HG02981 (cell line): Measurements from ENCODE around the gene ULBP1.
A peak's percentile ranks its signal among the peaks of the same experiment; 100 is the strongest.
"Not testable (repeated sequence)": the region's sequence is repeated elsewhere in the genome, so short reads cannot be mapped to it uniquely, and the experiment has no call there.

ENCODE experiments used
- ATAC-seq: cut with Tn5 transposase; IDR thresholded peaks from one replicate; pipeline ENCODE4 v1.9.1; 2021; ENCODE audit warnings: mild to moderate bottlenecking, moderate library complexity; ENCODE audit not compliant: unreplicated experiment

The ULBP1 gene, protein sequence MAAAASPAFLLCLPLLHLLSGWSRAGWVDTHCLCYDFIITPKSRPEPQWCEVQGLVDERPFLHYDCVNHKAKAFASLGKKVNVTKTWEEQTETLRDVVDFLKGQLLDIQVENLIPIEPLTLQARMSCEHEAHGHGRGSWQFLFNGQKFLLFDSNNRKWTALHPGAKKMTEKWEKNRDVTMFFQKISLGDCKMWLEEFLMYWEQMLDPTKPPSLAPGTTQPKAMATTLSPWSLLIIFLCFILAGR

GRCh38 chr6:149963462-149964307 is at the start of gene ULBP1:
ULBP1 (plus strand) TSS chr6:149963943; CDS start chr6:149964050, 107 bp downstream.
- peak; percentile 43 for ATAC-seq

DNA sequence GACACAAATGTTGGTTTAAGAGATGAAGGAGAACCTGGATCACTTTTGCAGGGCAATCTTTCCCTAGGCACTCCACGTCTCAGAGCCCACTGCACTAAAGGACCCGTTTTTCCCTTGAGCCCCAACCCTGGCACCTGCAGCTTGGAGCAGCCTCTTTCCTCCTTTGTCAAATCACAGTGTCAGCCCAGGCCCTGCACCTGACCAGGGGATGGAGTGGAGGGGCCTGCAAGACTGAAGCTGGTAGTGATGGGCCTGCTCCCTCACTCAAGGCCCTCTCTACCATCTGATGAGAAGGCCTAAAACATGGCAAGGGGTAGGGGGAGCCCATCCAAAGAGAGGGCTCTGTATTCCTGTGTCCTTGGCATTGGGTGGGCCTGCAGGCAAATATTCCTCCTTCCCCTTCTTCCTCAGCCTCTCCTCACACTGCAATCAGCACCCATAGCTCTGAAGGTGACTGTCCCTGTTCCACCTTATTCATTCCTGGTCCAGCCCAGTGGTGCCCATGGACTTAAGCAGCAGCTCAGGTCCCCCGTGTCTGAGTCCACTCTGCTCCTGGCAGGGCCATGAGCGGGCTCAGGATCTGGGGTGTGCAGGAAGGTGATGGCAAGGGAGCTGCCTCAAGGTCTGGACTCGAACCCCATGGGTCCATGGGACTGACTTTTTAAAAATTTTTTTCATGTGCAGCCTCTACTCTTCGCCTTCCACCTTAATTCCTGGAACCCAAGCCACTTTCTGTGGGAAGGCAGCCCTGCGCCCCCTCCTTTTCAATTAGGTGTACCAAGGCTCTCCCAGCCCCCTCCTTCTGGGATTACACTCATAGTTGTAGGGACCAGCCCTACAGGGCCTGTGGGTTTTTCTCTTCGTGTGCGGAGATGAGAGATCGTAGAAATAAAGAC is 47.5 kb upstream of the ULBP1 start:
- ATAC-seq, result no peak

GRCh38 chr6:149917679-149918078 is 46.1 kb upstream of the ULBP1 start:
- ATAC-seq, result no peak

DNA sequence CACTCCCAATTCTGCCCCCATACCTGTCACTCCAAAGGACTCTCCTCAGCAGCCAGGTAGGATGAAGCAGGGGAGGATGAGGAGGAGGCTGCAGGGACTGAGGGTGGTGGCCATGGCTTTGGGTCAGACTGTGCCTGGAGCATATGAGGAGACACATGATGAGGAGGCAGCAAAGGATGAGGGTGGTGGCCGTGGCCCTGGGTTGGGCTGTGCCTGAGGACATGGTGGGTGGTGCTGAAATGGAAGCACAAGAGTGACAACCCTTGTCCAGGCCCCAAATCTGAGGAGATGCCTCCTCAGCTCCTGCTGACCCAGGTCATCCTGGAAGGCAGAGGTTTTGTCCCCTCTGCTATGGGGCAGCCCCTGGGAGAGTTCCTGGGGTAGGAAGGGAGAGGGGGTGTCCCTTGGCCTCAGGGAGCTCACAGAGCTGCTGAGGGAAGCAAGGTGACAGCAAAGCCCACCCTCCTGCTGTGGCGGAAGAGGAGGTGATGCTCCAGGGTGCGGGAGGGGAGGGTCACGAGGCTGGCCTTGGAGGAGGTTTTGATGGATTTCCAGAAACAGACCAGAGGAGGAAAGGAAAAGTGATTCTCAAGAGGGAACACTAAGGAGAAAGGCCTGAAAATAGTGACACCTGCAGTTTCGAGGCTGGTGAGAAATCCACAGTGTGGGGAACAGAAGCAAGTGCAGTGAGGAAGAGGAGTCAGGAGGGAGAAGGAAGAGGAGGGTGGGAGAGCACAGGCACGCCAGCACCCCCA is 45.4 kb upstream of the ULBP1 start:
- ATAC-seq, result no peak

DNA sequence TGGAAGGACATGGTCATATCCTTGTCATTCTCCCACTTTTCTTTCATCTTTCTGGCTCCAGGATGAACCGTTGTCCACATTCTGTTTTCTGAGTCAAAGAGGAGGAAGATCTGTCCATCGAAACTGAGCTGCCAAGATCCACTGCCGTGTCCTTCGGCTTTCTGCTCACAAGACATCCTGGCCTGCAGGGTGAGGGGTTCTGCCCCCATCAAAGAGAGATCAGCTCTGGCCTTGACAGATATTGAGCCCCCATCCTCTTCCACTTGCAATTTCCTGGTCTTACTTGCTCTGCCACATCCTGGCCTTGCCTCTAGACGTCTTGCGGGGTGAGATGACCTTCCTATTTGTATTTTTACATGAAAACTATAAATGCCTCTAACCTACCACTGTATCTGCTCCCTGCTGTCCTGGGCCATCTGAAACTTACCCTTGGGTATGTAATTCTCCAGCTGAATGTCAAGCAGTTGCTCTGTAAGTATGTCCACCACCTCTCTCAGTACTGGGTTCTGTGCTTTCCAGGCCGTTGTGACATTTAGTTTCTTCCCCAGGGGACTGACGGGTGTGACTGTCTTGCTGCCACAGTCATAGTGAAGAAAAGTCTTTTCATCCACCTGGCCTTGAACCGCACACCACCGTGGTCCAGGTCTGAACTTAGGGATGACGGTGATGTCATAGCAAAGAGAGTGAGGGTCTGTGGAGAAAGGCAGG is 44.5 kb upstream of the ULBP1 start:
- not testable (repeated sequence) for ATAC-seq

DNA sequence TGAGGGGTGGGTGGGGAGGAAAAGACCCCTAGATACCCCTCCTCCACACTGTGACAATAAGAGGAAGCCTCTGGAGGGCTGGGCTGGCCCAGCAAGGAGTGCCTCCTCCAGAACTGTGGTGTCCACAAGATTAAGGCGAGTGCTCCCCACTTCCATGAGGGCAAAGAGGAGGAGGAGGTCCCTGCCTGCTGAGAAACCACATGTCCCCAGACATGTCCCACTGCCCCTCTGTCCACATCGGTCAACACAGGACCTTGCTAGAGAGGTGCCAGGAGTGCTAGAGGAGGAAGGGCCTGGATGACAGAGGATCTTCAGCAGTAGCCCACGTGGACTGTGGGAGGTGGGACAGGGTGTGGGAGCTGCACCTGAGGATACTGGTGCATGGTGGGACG is 43.9 kb upstream of the ULBP1 start:
- no peak for ATAC-seq

GRCh38 chr6:149921361-149921760 is 42.4 kb upstream of the ULBP1 start:
- ATAC-seq, result no peak

- not testable (repeated sequence) for ATAC-seq
Measured at GRCh38 chr6:149922091-149922490, 41.7 kb upstream of the ULBP1 start.

DNA sequence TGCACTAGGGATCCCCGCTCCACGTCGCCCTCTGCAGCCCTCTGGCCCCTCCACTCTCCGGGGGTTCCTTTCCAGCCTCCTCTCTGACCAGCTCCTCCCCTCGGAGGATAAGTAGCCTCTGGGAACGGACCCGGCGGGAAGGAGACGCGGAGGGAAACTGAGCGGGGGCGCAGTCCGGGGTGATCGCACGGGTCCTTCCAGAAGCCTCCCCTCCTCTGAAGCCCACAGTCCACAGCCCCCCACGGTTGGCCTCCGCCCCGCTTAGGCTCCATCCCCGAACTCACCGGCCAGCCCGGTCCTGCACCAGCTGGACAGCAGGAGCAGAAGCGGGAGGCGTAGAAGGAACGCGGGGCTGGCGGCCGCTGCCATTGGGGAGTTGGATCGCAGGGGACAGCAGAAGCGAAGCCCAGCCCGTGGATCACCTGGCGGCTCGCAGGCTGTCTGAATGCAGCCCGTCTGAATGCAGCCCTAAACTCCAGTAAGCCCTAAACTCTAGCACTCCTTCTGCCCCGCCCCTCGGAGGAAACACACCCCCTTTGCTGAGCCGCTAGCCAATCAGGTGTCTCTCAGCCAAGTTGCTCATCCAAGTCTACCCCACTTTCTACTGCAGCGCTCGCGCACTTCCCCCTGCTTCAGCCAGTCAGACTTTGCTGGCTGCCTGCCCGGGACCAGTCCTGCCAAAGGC is 41.0 kb upstream of the ULBP1 start, which contains the start of gene RAET1G:
Gene RAET1G (minus strand): TSS at position 480 of the 685 bp plus-strand sequence. CDS start 111 bp downstream, at position 369.
- ATAC-seq, result no peak

GRCh38 chr6:149923327-149923986 is 40.3 kb upstream of the ULBP1 start:
- ATAC-seq, result no peak

DNA sequence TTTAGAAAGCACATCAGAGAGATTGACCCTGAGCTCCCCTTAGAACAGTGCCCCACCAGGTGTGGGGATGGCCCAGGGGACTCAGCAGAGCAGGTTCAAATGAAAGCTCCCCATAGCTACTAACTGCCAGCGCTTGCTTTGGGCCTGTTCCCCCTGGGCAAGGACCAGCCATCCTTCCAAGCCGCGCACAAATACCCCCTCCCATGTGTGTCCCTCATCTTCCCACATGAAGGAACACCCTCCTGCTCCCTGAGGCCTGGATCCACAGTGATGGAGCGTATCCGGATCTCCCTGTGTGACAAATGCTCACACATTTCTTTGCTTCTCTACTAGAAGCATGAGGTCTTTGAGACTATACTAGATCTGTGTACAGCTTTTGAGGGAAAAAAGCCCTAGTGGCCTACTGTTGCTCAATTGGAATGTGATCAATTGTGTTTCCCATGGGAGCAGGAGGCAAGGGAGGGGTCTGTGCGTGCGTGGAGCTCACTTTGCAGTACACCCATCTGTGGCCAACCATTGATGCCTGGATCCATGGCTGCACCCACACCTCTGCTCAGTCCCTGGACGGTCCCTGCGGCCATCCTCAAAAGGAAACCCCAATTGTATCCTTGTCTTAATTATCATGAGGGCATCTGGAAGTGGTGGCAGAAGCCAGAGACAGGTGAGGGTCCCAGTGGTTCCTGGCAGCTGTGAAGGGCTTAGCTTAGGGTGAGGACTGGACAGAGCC is 39.4 kb upstream of the ULBP1 start:
- no peak for ATAC-seq

DNA sequence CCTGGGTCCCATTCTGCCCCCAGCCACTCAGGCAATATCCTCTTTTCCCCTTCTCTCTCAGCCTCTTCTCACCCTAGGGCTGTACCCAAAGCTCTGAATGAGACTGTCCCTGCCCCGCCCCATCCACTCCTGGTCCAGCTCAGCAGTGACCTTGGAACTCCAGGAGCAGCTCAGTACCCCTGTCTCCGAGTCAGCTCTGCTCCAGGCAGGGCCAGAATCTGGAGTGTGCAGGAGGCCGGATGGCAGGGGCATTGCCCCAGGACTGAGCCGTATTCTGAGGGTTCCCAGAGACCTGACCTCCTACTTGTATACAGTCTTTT is 38.9 kb upstream of the ULBP1 start:
- no peak for ATAC-seq

GRCh38 chr6:149925253-149925973 is 38.3 kb upstream of the ULBP1 start:
- ATAC-seq, result no peak

DNA sequence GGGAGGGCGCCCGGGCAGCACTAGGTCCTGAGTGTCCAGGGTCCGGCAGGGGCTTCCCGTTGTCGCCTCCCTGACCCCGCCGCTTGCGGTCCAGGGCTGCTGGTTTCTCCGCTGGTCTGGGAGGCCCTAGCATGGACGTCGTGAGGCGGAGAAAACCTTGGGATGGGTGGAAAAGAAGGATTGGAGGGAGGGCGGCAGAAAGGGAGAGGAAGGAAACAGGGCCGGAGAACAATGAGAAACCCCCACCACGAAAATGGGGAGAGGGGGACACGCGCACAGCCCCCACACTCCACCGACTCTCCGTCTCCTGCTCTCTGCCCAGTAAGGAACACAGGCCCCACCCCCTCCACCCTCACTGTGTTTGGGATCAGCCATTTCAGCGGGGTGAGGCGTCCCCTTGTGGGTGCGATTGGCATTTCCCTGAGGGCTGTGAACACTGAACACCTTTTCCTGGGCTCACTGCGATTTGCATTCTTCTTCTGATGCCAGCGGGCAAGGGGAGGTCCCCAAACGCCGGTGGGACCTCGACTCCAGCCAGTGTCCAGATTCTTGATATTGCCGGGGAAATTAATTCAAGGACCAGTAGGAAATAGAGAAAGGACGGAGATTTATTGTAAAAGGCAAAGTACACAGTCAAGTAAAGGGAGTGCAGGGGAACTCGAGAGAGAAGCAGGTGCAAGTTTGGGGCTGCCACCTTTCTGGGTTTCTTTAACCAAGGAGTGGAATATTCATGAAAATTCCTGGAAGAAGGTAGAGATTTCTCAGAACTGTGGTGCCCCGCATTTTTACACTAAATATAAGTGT is 37.6 kb upstream of the ULBP1 start:
- ATAC-seq, result peak; percentile 61

DNA sequence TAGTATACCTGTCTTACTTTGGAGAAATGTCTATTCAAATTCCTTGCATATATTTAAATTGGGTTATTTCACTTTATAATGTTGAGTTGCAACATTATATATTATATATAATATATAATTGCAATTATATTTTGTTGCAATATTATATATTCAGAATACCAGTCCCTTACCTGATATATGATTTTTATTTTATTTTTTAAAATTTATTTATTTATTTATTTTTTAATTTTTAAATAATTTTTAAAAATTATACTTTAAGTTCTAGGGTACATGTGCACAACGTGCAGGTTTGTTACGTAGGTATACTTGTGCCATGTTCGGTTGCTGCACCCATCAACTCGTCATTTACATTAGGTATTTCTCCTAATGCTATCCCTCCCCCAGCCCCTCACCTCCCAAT is 36.7 kb upstream of the ULBP1 start:
- ATAC-seq, result not testable (repeated sequence)

- ATAC-seq, result no peak
Measured at GRCh38 chr6:149929422-149929821, 34.3 kb upstream of the ULBP1 start.

GRCh38 chr6:149931501-149931900 is 32.2 kb upstream of the ULBP1 start:
- no peak for ATAC-seq
